IMR-90 (cell line): Measurements from ENCODE around the gene ANTXR2. TPM values are rescaled to one million over a fixed set of nuclear protein-coding genes. Genes with fewer than 3 reads are reported as not detected.

Experiments
- ATAC-seq: fragments of 200-7000 bp; cut with Tn5 transposase; 2 replicates; pipeline ENCODE4 v1.9.1; 2020; ENCODE audit warnings: low read depth, mild to moderate bottlenecking, moderate library complexity
- BruUV-seq: library from RNA; stranded (reverse); fragments of 400-500 nt; replicated peaks from 2 replicates; lab custom pipeline; 2021; lab: Mats Ljungman, UMichigan
- CTCF ChIA-PET: fragments of 300-600 bp; formaldehyde crosslinking; extraction: SDS; loops from one replicate; lab custom pipeline; 2021; ENCODE audit warnings: antibody characterized with exemption; lab: Yijun Ruan, JAX
- POLR2A ChIA-PET: fragments of 300-600 bp; sonication (Branson Sonifier 250); formaldehyde crosslinking; loops from one replicate; lab custom pipeline; 2022; ENCODE audit warnings: antibody characterized with exemption; ENCODE audit not compliant: unreplicated experiment; lab: Charles Lee
- DNase-seq: peaks from one replicate; pipeline ENCODE4 v3.0.0; 2013
- H2AFZ ChIP-seq: replicated peaks from 2 replicates; pipeline ENCODE3; 2013; ENCODE audit warnings: low read length, mild to moderate bottlenecking; ENCODE audit not compliant: poor library complexity
- H2AK5ac ChIP-seq: 2 replicates; pipeline ENCODE4 v1.6.1; 2013; ENCODE audit warnings: low read depth, low read length, inconsistent platforms
- H2AK9ac ChIP-seq: replicated peaks from 2 replicates; pipeline ENCODE3; 2013; ENCODE audit warnings: mild to moderate bottlenecking, low read depth, low read length, moderate library complexity; ENCODE audit not compliant: poor library complexity
- H2BK120ac ChIP-seq: 2 replicates; pipeline ENCODE4 v1.6.1; 2013; ENCODE audit warnings: low read depth, low read length, inconsistent platforms
- H2BK15ac ChIP-seq: 3 replicates; pipeline ENCODE4 v1.6.1; 2013; ENCODE audit warnings: low read depth, low read length, inconsistent platforms
- H2BK20ac ChIP-seq: 2 replicates; pipeline ENCODE4 v1.6.1; 2013; ENCODE audit warnings: low read depth, mild to moderate bottlenecking, inconsistent platforms, low read length, moderate library complexity
- H2BK5ac ChIP-seq: 2 replicates; pipeline ENCODE4 v1.6.1; 2013; ENCODE audit warnings: mild to moderate bottlenecking, low read depth, low read length, inconsistent platforms; ENCODE audit not compliant: poor library complexity, severe bottlenecking
- H3K14ac ChIP-seq: replicated peaks from 2 replicates; pipeline ENCODE4 v1.6.1; 2013; ENCODE audit warnings: low read depth, low read length, inconsistent platforms
- H3K18ac ChIP-seq: 2 replicates; pipeline ENCODE4 v1.6.1; 2013; ENCODE audit warnings: low read depth, low read length, control low read depth
- H3K23ac ChIP-seq: 2 replicates; pipeline ENCODE4 v1.6.1; 2013; ENCODE audit warnings: low read depth, low read length, inconsistent platforms
- H3K27ac ChIP-seq: 2 replicates; pipeline ENCODE4 v1.5.1; 2013; ENCODE audit warnings: mild to moderate bottlenecking, control low read depth, low read length; ENCODE audit not compliant: insufficient read depth
- H3K27me3 ChIP-seq: 2 replicates; pipeline ENCODE4 v1.6.1; 2013; ENCODE audit warnings: low read length; ENCODE audit not compliant: control insufficient read depth, insufficient read depth
- H3K36me3 ChIP-seq: 2 replicates; pipeline ENCODE4 v1.6.1; 2013; ENCODE audit warnings: low read length, mixed read lengths; ENCODE audit not compliant: control insufficient read depth, insufficient read depth
- H3K4ac ChIP-seq: 2 replicates; pipeline ENCODE4 v1.6.1; 2013; ENCODE audit warnings: low read depth, low read length, inconsistent platforms
- H3K4me1 ChIP-seq: 2 replicates; pipeline ENCODE4 v1.6.1; 2013; ENCODE audit warnings: low read length, mixed read lengths; ENCODE audit not compliant: control insufficient read depth, insufficient read depth
- H3K4me2 ChIP-seq: 2 replicates; pipeline ENCODE4 v1.6.1; 2013; ENCODE audit warnings: low read depth, mild to moderate bottlenecking, control low read depth, low read length, moderate library complexity
- H3K4me3 ChIP-seq: 2 replicates; pipeline ENCODE4 v1.5.1; 2013; ENCODE audit warnings: low read depth, mild to moderate bottlenecking, control low read depth, low read length, moderate library complexity; ENCODE audit not compliant: insufficient read depth
- H3K56ac ChIP-seq: 2 replicates; pipeline ENCODE4 v1.6.1; 2013; ENCODE audit warnings: low read length, inconsistent platforms; ENCODE audit not compliant: insufficient read depth; ENCODE audit errors: extremely low read depth
- H3K79me1 ChIP-seq, 2 experiments: 2 replicates each; pipeline ENCODE4 v1.6.1; 2013; ENCODE audit warnings: low read length in 2 of 2, inconsistent platforms in 1 of 2, low read depth in 1 of 2
- H3K9ac ChIP-seq: 2 replicates; pipeline ENCODE4 v1.6.1; 2013; ENCODE audit warnings: low read depth, low read length, control low read depth
- H3K9me1 ChIP-seq: 2 replicates; pipeline ENCODE4 v1.6.1; 2013; ENCODE audit warnings: low read length, inconsistent platforms; ENCODE audit not compliant: insufficient read depth
- H3K9me3 ChIP-seq: 2 replicates; pipeline ENCODE4 v1.6.1; 2013; ENCODE audit warnings: low read length; ENCODE audit not compliant: control insufficient read depth, insufficient read depth
- H4K20me1 ChIP-seq: 2 replicates; pipeline ENCODE4 v1.6.1; 2013; ENCODE audit warnings: low read length, inconsistent platforms; ENCODE audit not compliant: insufficient read depth
- H4K5ac ChIP-seq: 2 replicates; pipeline ENCODE4 v1.6.1; 2013; ENCODE audit warnings: mild to moderate bottlenecking, low read depth, low read length, control low read depth
- H4K8ac ChIP-seq, 2 experiments: 2 replicates each; pipeline ENCODE4 v1.6.1; 2013; ENCODE audit warnings: low read depth in 2 of 2, low read length in 2 of 2, control low read depth in 1 of 2, inconsistent platforms in 1 of 2
- H4K91ac ChIP-seq: 2 replicates; pipeline ENCODE4 v1.6.1; 2013; ENCODE audit warnings: low read depth, low read length, inconsistent platforms; ENCODE audit not compliant: insufficient read depth
- CTCF ChIP-seq: conservative IDR thresholded peaks from 2 replicates; pipeline ENCODE4 v1.5.1; 2012; ENCODE audit warnings: mild to moderate bottlenecking, low read depth, low read length, improper control_type of control experiment
- ELK1 ChIP-seq: fragments of 150-350 bp; IDR thresholded peaks from 2 replicates; pipeline ENCODE4 v1.6.1; 2016; ENCODE audit warnings: low read depth, mild to moderate bottlenecking, low read length, moderate library complexity, borderline replicate concordance
- FOS ChIP-seq: fragments of 150-350 bp; IDR thresholded peaks from 2 replicates; pipeline ENCODE4 v1.6.1; 2016; ENCODE audit warnings: low read depth, low read length
- MAZ ChIP-seq: IDR thresholded peaks from 2 replicates; pipeline ENCODE4 v1.6.1; 2012; ENCODE audit warnings: low read depth, mild to moderate bottlenecking, low read length, improper control_type of control experiment, moderate library complexity, borderline replicate concordance
- NFE2L2 ChIP-seq: fragments of 150-350 bp; IDR thresholded peaks from 2 replicates; pipeline ENCODE4 v1.6.1; 2016; ENCODE audit warnings: low read depth, mild to moderate bottlenecking, low read length
- RAD21 ChIP-seq: IDR thresholded peaks from 2 replicates; pipeline ENCODE4 v1.6.1; 2012; ENCODE audit warnings: low read length, improper control_type of control experiment
- RCOR1 ChIP-seq: IDR thresholded peaks from 2 replicates; pipeline ENCODE4 v1.6.1; 2012; ENCODE audit warnings: mild to moderate bottlenecking, low read length, improper control_type of control experiment; ENCODE audit not compliant: insufficient replicate concordance
- USF2 ChIP-seq: fragments of 150-350 bp; IDR thresholded peaks from 2 replicates; pipeline ENCODE4 v1.6.1; 2017; ENCODE audit warnings: mild to moderate bottlenecking, antibody characterized with exemption, low read length, low read depth
- WGBS, 2 experiments: methylation state at CpG; one replicate each; pipeline versions ENCODE4 v1.1.5 to v1.1.7; 2013; ENCODE audit warnings: missing lambda C conversion rate in 2 of 2; ENCODE audit not compliant: insufficient read length in 1 of 2; ENCODE audit errors: extremely low coverage in 2 of 2; 5-methylcytosine and 5-hydroxymethylcytosine counted together
- dilution Hi-C: fragments of 300-500 bp; cut with HindIII; formaldehyde crosslinking; loops from one replicate; pipeline ENCODE4 v1.14.3; 2018; ENCODE audit warnings: low sequenced_read_pairs; ENCODE audit not compliant: unreplicated experiment
- in situ Hi-C: fragments of 300-500 bp; cut with MboI; formaldehyde crosslinking; loops from 3 replicates; pipeline ENCODE4 v1.14.3; 2019; ENCODE audit warnings: low sequenced_read_pairs, inconsistent platforms, mixed read lengths
- intact Hi-C: fragments of 100-400 bp; cut with micrococcal nuclease; formaldehyde crosslinking; loops from 2 replicates; pipeline ENCODE4 v1.10.0; 2022
- polyA plus RNA-seq, 3 experiments: library from polyadenylated mRNA; depleted of rRNA; stranded (reverse); fragments of >200 nt; gene quantifications; 2 replicates each; pipeline ENCODE4 v1.2.3, GENCODE V29; 2012; ENCODE audit warnings: low replicate concordance in 1 of 3
- total RNA-seq: library from RNA; depleted of rRNA; stranded (reverse); fragments of >200 nt; gene quantifications from 2 replicates; pipeline ENCODE4 v1.2.3, GENCODE V29; 2012

The ANTXR2 gene
- total and polyA plus RNA-seq, 2 of the 4 experiments (the other 2 are of a cell fraction) = 46.8 to 88.5 TPM

GRCh38 chr4:80058740-80059139, 14.3 kb downstream of the ANTXR2 start:
- no peak for ATAC-seq
- no peak overlapping the region for H3K23ac ChIP-seq
- peaks cover 36 to 49% of the 10 kb centered on the region in 2 experiments for H3K79me1 ChIP-seq
- peaks cover 10% of the 10 kb centered on the region; the same call in 1 of the 2 replicates for H3K9me1 ChIP-seq
- H2BK120ac ChIP-seq = no peak overlapping the region
- WGBS, 2 experiments = no CpG with 5 or more reads among the region's 2 CpGs
- H2AFZ ChIP-seq = no peak overlapping the region
- peak overlapping the region; percentile 23; the same call in 1 of the 2 replicates for H4K5ac ChIP-seq
- no peak overlapping the region for H2AK9ac ChIP-seq
- BruUV-seq = no TSS peak
- H4K91ac ChIP-seq = no peak overlapping the region
- peaks cover 19% of the 10 kb centered on the region for H3K36me3 ChIP-seq
- no peaks in the 10 kb centered on the region for H3K4me1 ChIP-seq
- no peaks in the 10 kb centered on the region for H3K9me3 ChIP-seq
- CTCF ChIA-PET = interaction anchor here (0.9 kb wide), 1 partner anchor 125 kb away, joined by 3 read pairs; no protein-coding TSS in a partner anchor
- H3K9ac ChIP-seq = no peak overlapping the region
- no peak overlapping the region; the same call in 1 of the 2 replicates for H3K4me2 ChIP-seq
- no peak overlapping the region for H2BK15ac ChIP-seq
- no peak overlapping the region for H3K4ac ChIP-seq
- dilution Hi-C loops (no loop called here), in situ Hi-C loops (no loop called here), intact Hi-C loops (no loop called here)
- no peak overlapping the region for H3K18ac ChIP-seq
- H3K27ac ChIP-seq = no peak overlapping the region
- H3K4me3 ChIP-seq = no peak overlapping the region
- DNase-seq = peak; percentile 24
- H2BK5ac ChIP-seq = no peak overlapping the region
- H4K20me1 ChIP-seq = no peaks in the 10 kb centered on the region
- POLR2A ChIA-PET = interaction anchor here (0.7 kb wide), 1 partner anchor 314 kb away, joined by 4 read pairs; no protein-coding TSS in a partner anchor
- TF ChIP-seq ELK1 = no peak
- no peak for TF ChIP-seq MAZ
- TF ChIP-seq FOS = no peak
- no peak for TF ChIP-seq RCOR1
- TF ChIP-seq USF2 = no peak
- TF ChIP-seq RAD21 = no peak
- TF ChIP-seq NFE2L2 = no peak
- no peak for TF ChIP-seq CTCF
- H3K27me3 ChIP-seq = no peaks in the 10 kb centered on the region
- no peak overlapping the region for H2AK5ac ChIP-seq
- H2BK20ac ChIP-seq = no peak overlapping the region
- H3K56ac ChIP-seq = no peak overlapping the region
- no peak overlapping the region for H4K8ac ChIP-seq
- no peak overlapping the region for H3K14ac ChIP-seq
